ENCODE data around the gene RFTN1.

GRCh38 chr3:16472593-16472992, 40.9 kb downstream of the RFTN1 start:
- TF ChIP-seq CTCF (conservative IDR thresholded peaks at IDR 0.05; ENCODE audit: low read length) (no peak), EZH2phosphoT487 (IDR thresholded peaks at IDR 0.05; ENCODE audit: borderline replicate concordance) (no peak)

Measured in Loucy (cell line).